PC-9 (cell line): ENCODE data around the gene GNG7. TPM values are rescaled to one million over a fixed set of nuclear protein-coding genes. Genes with fewer than 3 reads are reported as not detected.
A peak's percentile ranks its signal among the peaks of the same experiment; 100 is the strongest.

ENCODE experiments used
- BruUV-seq: library from RNA; stranded (reverse); fragments of 400-500 nt; replicated peaks from 2 replicates; lab custom pipeline; 2021; lab: Mats Ljungman, UMichigan
- CTCF ChIA-PET: fragments of 300-600 bp; sonication (Branson Sonifier 250); formaldehyde crosslinking; loops from one replicate; lab custom pipeline; 2022; ENCODE audit warnings: antibody characterized with exemption; lab: Charles Lee
- POLR2A ChIA-PET: fragments of 300-600 bp; sonication (Branson Sonifier 250); formaldehyde crosslinking; loops from one replicate; lab custom pipeline; 2022; ENCODE audit warnings: antibody characterized with exemption; ENCODE audit not compliant: unreplicated experiment; lab: Charles Lee
- DNase-seq, 2 experiments: peaks; one replicate each; pipeline versions ENCODE4 v3.0.0 to v3.0.0-alpha.2; 2015 to 2022; ENCODE audit warnings: mixed read lengths in 1 of 2
- H2AFZ ChIP-seq: fragments of 200-600 bp; sonication (generic); 2 replicates; pipeline ENCODE4 v1.8.1; 2017; ENCODE audit warnings: antibody characterized with exemption
- H3F3A ChIP-seq: fragments of 200-600 bp; sonication (generic); 2 replicates; pipeline ENCODE4 v1.8.1; 2017; ENCODE audit warnings: antibody characterized with exemption, mild to moderate bottlenecking, low read depth; ENCODE audit not compliant: insufficient read depth
- H3K27ac ChIP-seq: fragments of 200-600 bp; sonication (generic); 2 replicates; pipeline ENCODE4 v1.6.1; 2016; ENCODE audit warnings: mixed run types
- H3K27me3 ChIP-seq: fragments of 200-600 bp; sonication (generic); 2 replicates; pipeline ENCODE4 v1.6.1; 2016; ENCODE audit warnings: low read depth, mixed run types; ENCODE audit not compliant: insufficient read depth
- H3K36me3 ChIP-seq: fragments of 200-600 bp; sonication (generic); 2 replicates; pipeline ENCODE4 v1.6.1; 2016; ENCODE audit warnings: low read depth, mixed run types
- H3K4me1 ChIP-seq: fragments of 200-600 bp; sonication (generic); replicated peaks from 2 replicates; pipeline ENCODE4 v1.6.1; 2016; ENCODE audit warnings: mixed run types; ENCODE audit not compliant: insufficient read depth
- H3K4me2 ChIP-seq: fragments of 200-600 bp; sonication (generic); 2 replicates; pipeline ENCODE4 v1.6.1; 2017; ENCODE audit warnings: mixed run types
- H3K4me3 ChIP-seq: fragments of 200-600 bp; sonication (generic); 2 replicates; pipeline ENCODE4 v1.6.1; 2016; ENCODE audit warnings: mixed run types
- H3K79me2 ChIP-seq: fragments of 200-600 bp; sonication (generic); 2 replicates; pipeline ENCODE4 v1.6.1; 2017; ENCODE audit warnings: low read depth, mixed run types
- H3K9me2 ChIP-seq: fragments of 200-600 bp; sonication (generic); 2 replicates; pipeline ENCODE4 v1.8.1; 2017; ENCODE audit warnings: mild to moderate bottlenecking; ENCODE audit not compliant: insufficient read depth
- H3K9me3 ChIP-seq: fragments of 200-600 bp; sonication (generic); 2 replicates; pipeline ENCODE4 v1.8.1; 2016; ENCODE audit warnings: low read depth; ENCODE audit not compliant: insufficient read depth
- H4K20me1 ChIP-seq: fragments of 200-600 bp; sonication (generic); 2 replicates; pipeline ENCODE4 v1.8.1; 2017; ENCODE audit not compliant: insufficient read depth
- EZH2 ChIP-seq: fragments of 200-600 bp; sonication (generic); IDR thresholded peaks from 2 replicates; pipeline ENCODE4 v1.8.0; 2017; ENCODE audit warnings: antibody characterized with exemption, low read depth
- intact Hi-C: fragments of 100-400 bp; cut with micrococcal nuclease; formaldehyde crosslinking; loops from one replicate; pipeline ENCODE4 v1.10.0; 2022; ENCODE audit not compliant: unreplicated experiment
- total RNA-seq: library from RNA; stranded (reverse); gene quantifications from 2 replicates; pipeline ENCODE4 v1.2.3, GENCODE V29; 2021
- TF ChIP-seq, protein P1 (sequence below): fragments of 200-600 bp; sonication (generic); conservative IDR thresholded peaks from 2 replicates; pipeline ENCODE4 v1.6.1; 2017; ENCODE audit warnings: mixed run types, antibody characterized with exemption, mild to moderate bottlenecking, moderate library complexity

Gene GNG7
- total RNA-seq, 1 experiment from 2014 or later, result 2.8 TPM

DNA sequence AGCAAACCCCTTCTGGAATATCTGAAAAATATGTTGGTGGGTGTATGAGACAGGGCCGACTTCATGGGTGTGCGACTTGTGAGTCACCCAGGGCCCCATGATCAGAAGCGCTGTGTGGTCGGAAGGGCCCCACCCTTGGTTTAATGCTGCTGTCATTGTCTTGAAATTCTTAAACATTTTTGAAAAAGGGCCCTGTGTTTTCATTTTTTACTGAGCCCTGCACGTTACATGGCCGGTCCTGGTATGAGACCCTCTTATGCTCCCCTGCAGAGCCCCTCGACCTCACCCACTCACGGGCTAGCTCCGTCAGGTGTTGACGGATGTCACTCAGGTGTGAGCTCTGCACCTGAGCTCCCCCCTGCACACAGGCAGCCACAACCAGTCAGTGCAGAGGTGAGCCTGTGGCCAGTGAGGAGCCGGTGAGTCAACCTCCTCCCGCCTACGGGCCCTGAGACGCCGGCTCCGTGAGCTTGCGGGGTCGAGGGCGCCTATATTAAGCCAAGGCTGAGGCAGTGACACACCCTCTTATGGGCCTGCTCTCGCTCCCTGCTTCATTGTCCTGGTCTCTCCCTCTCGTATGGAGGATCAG lies 198.9 kb downstream of the GNG7 start:
- no peaks in the 10 kb centered on the region for H3K79me2 ChIP-seq
- ChIA-PET POLR2A (interaction anchor here (0.5 to 1.1 kb wide), 4 partner anchors 19 to 40 kb away, joined by 3 to 5 read pairs (median 4); no protein-coding TSS in a partner anchor), CTCF (no interaction called here)
- no peaks in the 10 kb centered on the region for H3K9me2 ChIP-seq
- DNase-seq, result peak; percentile 71 to 76
- peaks cover 38% of the 10 kb centered on the region for H3K4me1 ChIP-seq
- H3K27ac ChIP-seq, result peak overlapping the region; percentile 91
- H3K4me3 ChIP-seq, result peak overlapping the region; percentile 18; the same call in 1 of the 2 replicates
- H3F3A ChIP-seq, result peaks cover 29% of the 10 kb centered on the region; the same call in 1 of the 2 replicates
- H4K20me1 ChIP-seq, result no peaks in the 10 kb centered on the region
- intact Hi-C loops, result no loop called here
- no TSS peak for BruUV-seq
- no peaks in the 10 kb centered on the region for H3K9me3 ChIP-seq
- H3K4me2 ChIP-seq, result peak overlapping the region; percentile 80
- H2AFZ ChIP-seq, result 0 out of 2 replicates have a peak overlapping the region, but pooled peaks have one; percentile 74
- no peaks in the 10 kb centered on the region for H3K36me3 ChIP-seq
- no peaks in the 10 kb centered on the region for H3K27me3 ChIP-seq
- TF ChIP-seq EZH2, result no peak
- TF ChIP-seq, protein P1, sequence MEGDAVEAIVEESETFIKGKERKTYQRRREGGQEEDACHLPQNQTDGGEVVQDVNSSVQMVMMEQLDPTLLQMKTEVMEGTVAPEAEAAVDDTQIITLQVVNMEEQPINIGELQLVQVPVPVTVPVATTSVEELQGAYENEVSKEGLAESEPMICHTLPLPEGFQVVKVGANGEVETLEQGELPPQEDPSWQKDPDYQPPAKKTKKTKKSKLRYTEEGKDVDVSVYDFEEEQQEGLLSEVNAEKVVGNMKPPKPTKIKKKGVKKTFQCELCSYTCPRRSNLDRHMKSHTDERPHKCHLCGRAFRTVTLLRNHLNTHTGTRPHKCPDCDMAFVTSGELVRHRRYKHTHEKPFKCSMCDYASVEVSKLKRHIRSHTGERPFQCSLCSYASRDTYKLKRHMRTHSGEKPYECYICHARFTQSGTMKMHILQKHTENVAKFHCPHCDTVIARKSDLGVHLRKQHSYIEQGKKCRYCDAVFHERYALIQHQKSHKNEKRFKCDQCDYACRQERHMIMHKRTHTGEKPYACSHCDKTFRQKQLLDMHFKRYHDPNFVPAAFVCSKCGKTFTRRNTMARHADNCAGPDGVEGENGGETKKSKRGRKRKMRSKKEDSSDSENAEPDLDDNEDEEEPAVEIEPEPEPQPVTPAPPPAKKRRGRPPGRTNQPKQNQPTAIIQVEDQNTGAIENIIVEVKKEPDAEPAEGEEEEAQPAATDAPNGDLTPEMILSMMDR, result no peak

DNA sequence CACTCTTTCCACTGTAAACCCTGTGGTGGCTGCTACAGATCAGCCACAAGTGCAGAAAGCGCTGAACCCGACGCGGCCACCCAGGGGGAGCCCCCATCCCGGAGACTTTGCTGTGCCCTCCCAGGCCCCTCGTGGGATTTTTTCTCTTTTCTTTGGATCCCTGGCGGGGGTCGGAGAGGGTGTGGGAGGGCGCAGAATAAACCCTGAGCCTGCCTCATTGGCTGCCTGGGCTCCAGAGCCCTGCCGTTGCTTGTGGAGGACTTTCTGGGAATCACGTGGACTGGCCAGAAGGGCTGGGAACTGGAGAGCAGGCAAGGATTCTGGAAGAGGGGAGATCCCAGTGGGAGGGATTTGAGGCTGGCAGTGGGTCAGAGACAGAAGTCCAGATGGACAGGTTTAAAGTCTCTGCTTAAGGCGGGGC lies 201.6 kb downstream of the GNG7 start:
- no peak overlapping the region for H3K4me2 ChIP-seq
- no TSS peak for BruUV-seq
- no peak for TF ChIP-seq EZH2
- TF ChIP-seq, protein P1, result no peak
- H3K4me3 ChIP-seq, result no peak overlapping the region
- ChIA-PET POLR2A (no interaction called here), CTCF (no interaction called here)
- no peaks in the 10 kb centered on the region for H3K36me3 ChIP-seq
- no peaks in the 10 kb centered on the region for H3K27me3 ChIP-seq
- no peaks in the 10 kb centered on the region for H3K79me2 ChIP-seq
- no peaks in the 10 kb centered on the region for H3K9me2 ChIP-seq
- intact Hi-C loops, result no loop called here
- H3K4me1 ChIP-seq, result peaks cover 31% of the 10 kb centered on the region
- H3K9me3 ChIP-seq, result no peaks in the 10 kb centered on the region
- H3K27ac ChIP-seq, result no peak overlapping the region
- DNase-seq, result no peak
- no peak overlapping the region for H2AFZ ChIP-seq
- peaks cover 33% of the 10 kb centered on the region; the same call in 1 of the 2 replicates for H3F3A ChIP-seq
- no peaks in the 10 kb centered on the region for H4K20me1 ChIP-seq

DNA sequence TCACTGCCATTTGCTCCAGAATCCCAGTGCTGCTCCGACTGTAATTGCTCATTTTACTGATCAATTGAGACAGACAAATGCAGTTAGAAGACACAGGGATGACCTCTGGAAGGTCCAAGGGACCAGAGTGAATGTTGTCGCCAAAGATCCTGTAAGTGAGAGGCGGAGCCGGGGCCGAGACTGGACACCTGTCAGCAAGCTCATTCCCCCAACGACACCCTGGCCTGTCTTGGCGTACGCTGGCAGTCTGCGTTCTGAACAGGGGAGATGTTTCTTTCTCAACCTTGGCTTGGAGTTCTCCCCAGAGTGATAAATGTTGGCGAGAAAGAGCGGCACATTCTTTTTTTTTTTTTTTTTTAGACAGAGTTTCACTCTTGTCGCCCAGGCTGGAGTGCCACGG lies 202.3 kb downstream of the GNG7 start:
- TF ChIP-seq EZH2, result no peak
- TF ChIP-seq, protein P1, result no peak
- ChIA-PET CTCF (no interaction called here), POLR2A (no interaction called here)
- H3K4me3 ChIP-seq, result no peak overlapping the region
- H3F3A ChIP-seq, result peaks cover 35% of the 10 kb centered on the region; the same call in 1 of the 2 replicates
- H3K4me1 ChIP-seq, result peaks cover 36% of the 10 kb centered on the region
- no peak overlapping the region for H3K27ac ChIP-seq
- no peaks in the 10 kb centered on the region for H3K9me3 ChIP-seq
- H3K27me3 ChIP-seq, result no peaks in the 10 kb centered on the region
- no peaks in the 10 kb centered on the region for H4K20me1 ChIP-seq
- no peak for DNase-seq
- no peak overlapping the region for H3K4me2 ChIP-seq
- intact Hi-C loops, result no loop called here
- no peaks in the 10 kb centered on the region for H3K9me2 ChIP-seq
- H3K36me3 ChIP-seq, result no peaks in the 10 kb centered on the region
- no peak overlapping the region for H2AFZ ChIP-seq
- no TSS peak for BruUV-seq
- no peaks in the 10 kb centered on the region for H3K79me2 ChIP-seq
